Mucosa of stomach (tissue), 1 donor: ENCODE results near the gene CCDC71.

Experiments
- H3K27me3 ChIP-seq: one replicate; pipeline ENCODE4 v1.7.0; 2013; ENCODE audit warnings: mild to moderate bottlenecking, low read length; ENCODE audit not compliant: control insufficient read depth, insufficient read depth
- H3K36me3 ChIP-seq: one replicate; pipeline ENCODE4 v1.7.0; 2013; ENCODE audit warnings: low read length; ENCODE audit not compliant: control insufficient read depth, insufficient read depth
- H3K4me1 ChIP-seq: one replicate; pipeline ENCODE4 v1.7.0; 2013; ENCODE audit warnings: mild to moderate bottlenecking, low read length; ENCODE audit not compliant: control insufficient read depth, insufficient read depth
- H3K4me3 ChIP-seq: one replicate; pipeline ENCODE4 v1.7.0; 2013; ENCODE audit warnings: low read length
- H3K9ac ChIP-seq: one replicate; pipeline ENCODE4 v1.7.0; 2013; ENCODE audit warnings: mild to moderate bottlenecking, low read length, moderate library complexity
- H3K9me3 ChIP-seq: one replicate; pipeline ENCODE4 v1.7.0; 2013; ENCODE audit warnings: mild to moderate bottlenecking, low read length, moderate library complexity; ENCODE audit not compliant: control insufficient read depth
- donor health status: Pancreatic carcinoma.

The CCDC71 gene

DNA sequence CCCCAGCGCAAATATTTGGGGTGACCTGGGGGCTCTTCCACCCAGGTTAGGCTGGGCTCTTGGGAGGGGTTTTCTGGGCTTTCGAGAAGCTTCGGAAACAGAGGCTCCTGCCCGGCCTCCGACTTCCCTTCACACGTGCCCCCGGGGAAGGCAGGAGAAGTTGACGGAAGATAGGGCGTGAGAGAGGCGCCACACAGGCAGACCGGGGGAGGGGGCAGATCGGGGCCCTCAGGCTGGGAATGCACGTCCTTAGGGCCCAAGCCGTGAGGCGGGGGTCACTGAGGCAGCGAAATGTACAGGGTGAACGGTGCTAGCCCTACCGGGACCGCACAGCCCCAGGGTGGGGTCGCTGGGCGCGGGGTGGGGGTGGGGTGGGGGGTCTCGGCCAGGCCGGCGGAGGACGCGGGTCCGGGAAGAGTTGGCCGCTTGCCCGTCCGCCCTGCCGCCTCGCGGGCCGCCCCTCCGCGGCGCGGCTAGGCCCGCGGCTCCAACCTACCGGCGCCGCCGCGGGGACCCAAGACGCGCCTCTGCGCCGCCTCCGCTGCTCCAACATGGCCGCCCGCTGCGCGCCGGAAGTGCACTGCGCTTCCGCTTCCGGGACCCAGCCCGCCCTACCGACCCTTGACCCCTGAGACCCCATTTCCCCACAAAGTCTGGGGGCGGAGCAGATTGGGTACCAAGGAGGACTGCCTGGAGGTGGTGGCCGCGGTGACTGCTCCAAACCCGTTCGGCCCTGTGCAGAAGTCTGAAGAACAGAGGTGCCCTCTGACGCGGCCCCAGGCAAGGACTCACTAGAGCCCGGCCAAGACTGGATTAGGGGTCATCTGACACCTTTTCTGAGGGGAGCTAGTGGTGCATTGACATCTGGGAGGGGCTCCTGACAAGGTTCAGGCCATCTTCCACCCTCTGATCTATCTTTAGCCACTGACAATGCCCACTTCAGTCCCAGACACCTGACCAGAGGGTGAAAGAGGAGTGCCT is at the start of gene CCDC71:
CCDC71 (minus strand) TSS at position 561 of the 981 bp plus-strand sequence. CDS start 2,123 bp downstream, outside the sequence.
- no peaks in the 10 kb centered on the region for H3K27me3 ChIP-seq

DNA sequence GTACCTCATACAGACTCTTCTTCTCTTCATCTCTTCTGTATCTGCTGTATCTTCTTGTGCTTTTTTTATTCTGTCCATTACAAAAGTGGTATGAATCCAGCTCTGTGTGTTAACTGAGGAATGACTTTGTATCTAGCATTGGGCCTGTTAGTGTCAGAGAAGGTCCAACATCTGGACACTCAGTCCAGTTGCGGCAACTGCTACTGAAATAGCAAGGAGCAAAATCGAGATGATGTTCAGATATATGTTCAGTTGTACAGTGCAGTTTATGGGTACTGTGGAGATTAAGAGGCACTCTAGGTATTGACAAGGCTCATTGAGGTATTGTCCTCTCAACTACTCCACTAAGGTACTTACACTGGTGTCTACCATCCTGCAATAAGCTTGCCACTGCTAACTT is 47.9 kb upstream of the CCDC71 start:
- H3K36me3 ChIP-seq: no peaks in the 10 kb centered on the region
- no peak overlapping the region for H3K9ac ChIP-seq
- no peak overlapping the region for H3K4me3 ChIP-seq
- H3K27me3 ChIP-seq: no peaks in the 10 kb centered on the region
- peaks cover 8% of the 10 kb centered on the region for H3K4me1 ChIP-seq
- no peaks in the 10 kb centered on the region for H3K9me3 ChIP-seq

More for the DNA sequence above, at the start of gene CCDC71:
- peaks cover 14% of the 10 kb centered on the region for H3K36me3 ChIP-seq
- peak within 1 kb of the TSS; percentile 86 for H3K9ac ChIP-seq
- peak within 1 kb of the TSS; percentile 87 for H3K4me3 ChIP-seq
- peaks cover 24% of the 10 kb centered on the region for H3K4me1 ChIP-seq
- peaks cover 5% of the 10 kb centered on the region for H3K9me3 ChIP-seq

- Histone ChIP-seq H3K4me1 (peaks cover 7% of the 10 kb centered on the region), H3K27me3 (no peaks in the 10 kb centered on the region), H3K4me3 (no peak overlapping the region), H3K9ac (no peak overlapping the region), H3K36me3 (no peaks in the 10 kb centered on the region), H3K9me3 (no peaks in the 10 kb centered on the region)
These were observed 47.4 kb upstream of the CCDC71 start for GRCh38 chr3:49213541-49213943.

- H3K36me3 ChIP-seq: no peaks in the 10 kb centered on the region
- H3K9ac ChIP-seq: no peak overlapping the region
- no peaks in the 10 kb centered on the region for H3K9me3 ChIP-seq
- no peak overlapping the region for H3K4me3 ChIP-seq
- peaks cover 6% of the 10 kb centered on the region for H3K27me3 ChIP-seq
- no peaks in the 10 kb centered on the region for H3K4me1 ChIP-seq
These were observed 33.8 kb upstream of the CCDC71 start for GRCh38 chr3:49199900-49200281.

- Histone ChIP-seq H3K27me3 (peaks cover 6% of the 10 kb centered on the region), H3K9ac (no peak overlapping the region), H3K4me3 (no peak overlapping the region), H3K36me3 (no peaks in the 10 kb centered on the region), H3K4me1 (no peaks in the 10 kb centered on the region), H3K9me3 (no peaks in the 10 kb centered on the region)
These were observed 33.2 kb upstream of the CCDC71 start for GRCh38 chr3:49199239-49199899.

GRCh38 chr3:49198611-49199230 is 32.6 kb upstream of the CCDC71 start:
- Histone ChIP-seq H3K4me3 (no peak overlapping the region), H3K27me3 (peaks cover 6% of the 10 kb centered on the region), H3K9ac (no peak overlapping the region)

GRCh38 chr3:49198161-49198560 is 32.0 kb upstream of the CCDC71 start:
- peaks cover 6% of the 10 kb centered on the region for H3K27me3 ChIP-seq
- no peaks in the 10 kb centered on the region for H3K9me3 ChIP-seq
- no peak overlapping the region for H3K4me3 ChIP-seq
- no peaks in the 10 kb centered on the region for H3K36me3 ChIP-seq
- H3K4me1 ChIP-seq: no peaks in the 10 kb centered on the region
- H3K9ac ChIP-seq: no peak overlapping the region

More at GRCh38 chr3:49198611-49199230, 32.6 kb upstream of the CCDC71 start:
- Histone ChIP-seq H3K9me3 (no peaks in the 10 kb centered on the region), H3K4me1 (no peaks in the 10 kb centered on the region), H3K36me3 (no peaks in the 10 kb centered on the region)

GRCh38 chr3:49191741-49192140 is 25.6 kb upstream of the CCDC71 start:
- no peaks in the 10 kb centered on the region for H3K4me1 ChIP-seq
- H3K36me3 ChIP-seq: no peaks in the 10 kb centered on the region
- no peaks in the 10 kb centered on the region for H3K9me3 ChIP-seq
- H3K4me3 ChIP-seq: no peak overlapping the region
- no peak overlapping the region for H3K9ac ChIP-seq
- H3K27me3 ChIP-seq: no peaks in the 10 kb centered on the region

DNA sequence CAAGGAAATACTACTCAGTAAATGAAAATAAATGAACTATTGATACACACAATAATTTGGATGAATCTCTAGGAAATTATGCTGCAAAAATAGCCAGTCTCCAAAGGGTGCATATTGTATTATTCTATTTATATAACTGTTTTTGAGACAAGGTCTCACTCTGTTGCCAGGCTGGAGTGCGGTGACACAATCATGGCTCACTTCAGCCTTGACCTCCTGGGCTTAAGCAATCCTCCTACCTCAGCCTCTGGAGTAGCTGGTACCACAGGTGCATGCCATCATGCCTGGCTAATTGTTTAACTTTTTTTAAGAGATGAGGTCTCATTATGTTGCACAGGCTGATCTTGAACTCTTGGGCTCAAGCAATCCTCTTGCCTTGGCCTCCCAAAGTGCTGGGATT is 17.7 kb upstream of the CCDC71 start:
- H3K36me3 ChIP-seq: no peaks in the 10 kb centered on the region
- no peaks in the 10 kb centered on the region for H3K9me3 ChIP-seq
- H3K4me3 ChIP-seq: no peak overlapping the region
- H3K9ac ChIP-seq: no peak overlapping the region
- no peaks in the 10 kb centered on the region for H3K4me1 ChIP-seq
- no peaks in the 10 kb centered on the region for H3K27me3 ChIP-seq

DNA sequence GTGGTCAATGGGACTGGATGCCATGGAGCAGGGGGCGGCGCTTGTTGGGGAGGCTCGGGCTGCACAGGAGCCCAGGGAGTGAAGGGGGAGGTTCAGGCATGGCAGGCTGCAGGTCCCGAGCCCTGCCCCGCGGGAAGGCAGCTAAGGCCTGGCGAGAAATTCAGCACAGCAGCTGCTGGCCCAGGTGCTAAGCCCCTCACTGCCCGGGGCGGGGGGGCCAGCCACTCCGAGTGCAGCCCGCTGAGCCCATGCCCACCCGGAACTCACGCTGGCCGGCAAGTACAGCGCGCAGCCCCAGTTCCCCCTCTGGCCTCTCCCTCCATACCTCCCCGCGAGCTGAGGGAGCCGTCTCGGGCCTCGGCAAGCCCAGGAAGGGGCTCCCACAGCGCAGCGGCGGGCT is 16.6 kb upstream of the CCDC71 start:
- H3K9ac ChIP-seq: no peak overlapping the region
- H3K27me3 ChIP-seq: no peaks in the 10 kb centered on the region
- H3K36me3 ChIP-seq: no peaks in the 10 kb centered on the region
- H3K4me3 ChIP-seq: no peak overlapping the region
- no peaks in the 10 kb centered on the region for H3K9me3 ChIP-seq
- H3K4me1 ChIP-seq: no peaks in the 10 kb centered on the region

DNA sequence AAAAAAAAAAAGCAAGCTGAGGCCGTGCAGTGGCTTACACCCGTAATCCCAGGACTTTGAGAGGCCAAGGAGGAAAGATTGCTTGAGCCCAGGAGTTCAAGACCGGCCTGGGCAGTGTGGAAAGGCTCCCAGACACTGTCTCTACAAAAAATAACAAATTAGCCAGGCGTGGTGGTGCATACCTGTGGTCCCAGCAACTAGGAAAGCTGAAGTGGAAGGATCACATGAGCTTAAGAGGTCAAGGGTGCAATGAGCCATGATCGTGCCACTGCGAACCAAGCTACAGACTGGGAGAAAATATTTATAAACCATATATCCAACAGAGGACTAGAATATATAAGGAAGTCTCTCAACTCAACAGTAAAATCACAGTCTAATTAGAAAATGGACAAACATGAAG is 15.2 kb upstream of the CCDC71 start:
- Histone ChIP-seq H3K27me3 (no peaks in the 10 kb centered on the region), H3K9me3 (no peaks in the 10 kb centered on the region), H3K9ac (no peak overlapping the region), H3K4me1 (no peaks in the 10 kb centered on the region), H3K36me3 (no peaks in the 10 kb centered on the region), H3K4me3 (no peak overlapping the region)

- no peak overlapping the region for H3K9ac ChIP-seq
- H3K4me1 ChIP-seq: no peaks in the 10 kb centered on the region
- H3K9me3 ChIP-seq: no peaks in the 10 kb centered on the region
- no peaks in the 10 kb centered on the region for H3K36me3 ChIP-seq
- H3K4me3 ChIP-seq: no peak overlapping the region
- no peaks in the 10 kb centered on the region for H3K27me3 ChIP-seq
These were observed 14.0 kb upstream of the CCDC71 start for GRCh38 chr3:49180116-49180515.
